HepG2 (cell line): ENCODE data around the gene OTUB2. TPM values are rescaled to one million over a fixed set of nuclear protein-coding genes. Genes with fewer than 3 reads are reported as not detected.

Experiments
- ARNTL ChIP-seq: sonication (generic); formaldehyde crosslinking; IDR thresholded peaks from 2 replicates; pipeline ENCODE4 v1.4.0; 2020; ENCODE audit warnings: mild to moderate bottlenecking, missing genetic modification reagents
- FOXC1 ChIP-seq: sonication (generic); formaldehyde crosslinking; IDR thresholded peaks from 2 replicates; pipeline ENCODE4 v1.8.0; 2022; ENCODE audit warnings: mild to moderate bottlenecking, missing genetic modification reagents, borderline replicate concordance
- HDAC6 ChIP-seq: fragments of 200-600 bp; sonication (generic); IDR thresholded peaks from 2 replicates; pipeline ENCODE4 v1.7.0; 2017; ENCODE audit warnings: mild to moderate bottlenecking, antibody characterized with exemption, low read length, low read depth
- HNF4A ChIP-seq: sonication (generic); formaldehyde crosslinking; IDR thresholded peaks from 2 replicates; pipeline ENCODE4 v1.4.0; 2020; ENCODE audit warnings: missing genetic modification reagents
- IKZF4 ChIP-seq: sonication (generic); formaldehyde crosslinking; IDR thresholded peaks from 2 replicates; pipeline ENCODE4 v1.5.1; 2020; ENCODE audit warnings: borderline replicate concordance, mild to moderate bottlenecking, low read depth, missing genetic modification reagents; ENCODE audit errors: not compliant biosample characterization
- KDM3A ChIP-seq: IDR thresholded peaks from 2 replicates; pipeline ENCODE4 v1.6.1; 2018; ENCODE audit warnings: low read depth, missing compliant biosample characterization
- NFE2L2 ChIP-seq: fragments of 150-350 bp; IDR thresholded peaks from 2 replicates; pipeline ENCODE4 v1.6.1; 2014; ENCODE audit warnings: low read length
- PCBP2 ChIP-seq: fragments of 200-400 bp; formaldehyde crosslinking; optimal IDR thresholded peaks from 2 replicates; pipeline ENCODE3; 2018; ENCODE audit warnings: low read length, low read depth; ENCODE audit not compliant: poor library complexity, severe bottlenecking
- POLR2AphosphoS2 ChIP-seq: IDR thresholded peaks from 2 replicates; pipeline ENCODE4 v1.6.1; 2011; ENCODE audit warnings: low read depth, low read length, improper control_type of control experiment
- SRSF1 ChIP-seq: fragments of 200-400 bp; formaldehyde crosslinking; optimal IDR thresholded peaks from 2 replicates; pipeline ENCODE3; 2017; ENCODE audit warnings: mild to moderate bottlenecking, low read depth, low read length, moderate library complexity
- ZIK1 ChIP-seq: sonication (generic); formaldehyde crosslinking; IDR thresholded peaks from 2 replicates; pipeline ENCODE4 v1.5.0; 2020; ENCODE audit warnings: mild to moderate bottlenecking, low read depth, missing genetic modification reagents, borderline replicate concordance
- ZNF274 ChIP-seq: sonication (generic); formaldehyde crosslinking; IDR thresholded peaks from 2 replicates; pipeline ENCODE4 v1.5.1; 2020; ENCODE audit warnings: mild to moderate bottlenecking, missing genetic modification reagents
- ZNF337 ChIP-seq: sonication (generic); formaldehyde crosslinking; IDR thresholded peaks from 2 replicates; pipeline ENCODE4 v1.5.1; 2020; ENCODE audit warnings: missing genetic modification reagents, low read depth, mild to moderate bottlenecking, borderline replicate concordance
- ZNF557 ChIP-seq: sonication (generic); formaldehyde crosslinking; IDR thresholded peaks from 2 replicates; pipeline ENCODE4 v1.4.0; 2020; ENCODE audit warnings: missing genetic modification reagents
- ZNF577 ChIP-seq: sonication (generic); formaldehyde crosslinking; IDR thresholded peaks from 2 replicates; pipeline ENCODE4 v1.4.0; 2020; ENCODE audit warnings: mild to moderate bottlenecking, low read depth, missing genetic modification reagents, borderline replicate concordance
- ZSCAN31 ChIP-seq: sonication (generic); formaldehyde crosslinking; IDR thresholded peaks from 2 replicates; pipeline ENCODE4 v1.5.0; 2020; ENCODE audit warnings: low read depth, mild to moderate bottlenecking, missing genetic modification reagents
- polyA plus RNA-seq, 8 experiments: library from polyadenylated mRNA; depleted of rRNA in 3 of 8; stranded (reverse) in 7 of 8; unstranded in 1 of 8; fragments of >200 nt; fragmentation: Illumina TruSeq in 4 of 8; extraction: Trizol in 4 of 8; gene quantifications; 2 replicates each; pipeline versions ENCODE4 v1.2.1 to v1.2.3, GENCODE V29; 2011 to 2016; ENCODE audit warnings: low read depth in 4 of 8, missing spikeins in 1 of 8, mixed read lengths in 1 of 8; ENCODE audit not compliant: insufficient read depth in 1 of 8
- total RNA-seq, 5 experiments: library from RNA; depleted of rRNA; stranded (reverse); fragments of >200 nt; fragmentation: Illumina TruSeq; extraction: Trizol; gene quantifications; 2 replicates each; pipeline ENCODE4 v1.2.3, GENCODE V29; 2016; ENCODE audit warnings: low read depth in 1 of 5
- TF ChIP-seq, protein P1 (sequence below): sonication (generic); formaldehyde crosslinking; IDR thresholded peaks from 2 replicates; pipeline ENCODE4 v1.4.0; 2020; ENCODE audit warnings: mild to moderate bottlenecking, missing genetic modification reagents
- TF ChIP-seq, protein P2 (sequence below): fragments of 450-650 bp; IDR thresholded peaks from 2 replicates; pipeline ENCODE4 v1.6.1; 2017; ENCODE audit warnings: mild to moderate bottlenecking
- TF ChIP-seq, protein P3 (sequence below): sonication (generic); formaldehyde crosslinking; IDR thresholded peaks from 2 replicates; pipeline ENCODE4 v1.8.0; 2023; ENCODE audit warnings: mild to moderate bottlenecking, missing genetic modification reagents
- TF ChIP-seq, protein P4 (sequence below): sonication (generic); formaldehyde crosslinking; IDR thresholded peaks from 2 replicates; pipeline ENCODE4 v1.5.0; 2020; ENCODE audit warnings: mild to moderate bottlenecking, missing genetic modification reagents

The OTUB2 gene
- total and polyA plus RNA-seq, 2 of the 13 experiments (the other 11 are each of a cell fraction or from before 2014, with no cell fraction given) = 2.2 to 2.4 TPM

DNA sequence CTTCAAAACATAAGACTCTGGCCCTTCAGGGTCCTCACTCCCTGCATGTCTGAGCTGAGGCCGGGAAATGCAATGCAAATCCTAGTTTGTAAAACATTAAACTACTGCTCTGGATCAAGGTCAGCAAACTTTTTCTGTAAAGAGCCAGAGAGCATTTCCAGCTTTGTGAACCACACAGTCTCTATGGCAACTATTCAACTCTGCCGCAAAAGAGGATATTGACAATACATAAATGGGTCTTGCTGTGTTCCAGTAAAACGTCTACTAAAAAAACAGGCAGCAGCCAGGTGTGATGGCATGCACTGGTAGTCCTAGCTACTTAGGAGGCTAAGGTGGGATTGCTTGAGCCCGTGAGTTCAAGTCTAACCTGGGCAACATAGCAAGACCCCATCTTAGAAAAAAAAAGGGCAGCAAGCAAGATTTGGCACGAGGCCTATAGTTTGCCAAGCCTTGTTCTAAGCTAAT lies 32.6 kb downstream of the OTUB2 start (continued):
- TF ChIP-seq, protein P1, sequence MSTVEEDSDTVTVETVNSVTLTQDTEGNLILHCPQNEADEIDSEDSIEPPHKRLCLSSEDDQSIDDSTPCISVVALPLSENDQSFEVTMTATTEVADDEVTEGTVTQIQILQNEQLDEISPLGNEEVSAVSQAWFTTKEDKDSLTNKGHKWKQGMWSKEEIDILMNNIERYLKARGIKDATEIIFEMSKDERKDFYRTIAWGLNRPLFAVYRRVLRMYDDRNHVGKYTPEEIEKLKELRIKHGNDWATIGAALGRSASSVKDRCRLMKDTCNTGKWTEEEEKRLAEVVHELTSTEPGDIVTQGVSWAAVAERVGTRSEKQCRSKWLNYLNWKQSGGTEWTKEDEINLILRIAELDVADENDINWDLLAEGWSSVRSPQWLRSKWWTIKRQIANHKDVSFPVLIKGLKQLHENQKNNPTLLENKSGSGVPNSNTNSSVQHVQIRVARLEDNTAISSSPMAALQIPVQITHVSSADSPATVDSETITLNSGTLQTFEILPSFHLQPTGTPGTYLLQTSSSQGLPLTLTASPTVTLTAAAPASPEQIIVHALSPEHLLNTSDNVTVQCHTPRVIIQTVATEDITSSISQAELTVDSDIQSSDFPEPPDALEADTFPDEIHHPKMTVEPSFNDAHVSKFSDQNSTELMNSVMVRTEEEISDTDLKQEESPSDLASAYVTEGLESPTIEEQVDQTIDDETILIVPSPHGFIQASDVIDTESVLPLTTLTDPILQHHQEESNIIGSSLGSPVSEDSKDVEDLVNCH = no peak
- TF ChIP-seq, protein P2, sequence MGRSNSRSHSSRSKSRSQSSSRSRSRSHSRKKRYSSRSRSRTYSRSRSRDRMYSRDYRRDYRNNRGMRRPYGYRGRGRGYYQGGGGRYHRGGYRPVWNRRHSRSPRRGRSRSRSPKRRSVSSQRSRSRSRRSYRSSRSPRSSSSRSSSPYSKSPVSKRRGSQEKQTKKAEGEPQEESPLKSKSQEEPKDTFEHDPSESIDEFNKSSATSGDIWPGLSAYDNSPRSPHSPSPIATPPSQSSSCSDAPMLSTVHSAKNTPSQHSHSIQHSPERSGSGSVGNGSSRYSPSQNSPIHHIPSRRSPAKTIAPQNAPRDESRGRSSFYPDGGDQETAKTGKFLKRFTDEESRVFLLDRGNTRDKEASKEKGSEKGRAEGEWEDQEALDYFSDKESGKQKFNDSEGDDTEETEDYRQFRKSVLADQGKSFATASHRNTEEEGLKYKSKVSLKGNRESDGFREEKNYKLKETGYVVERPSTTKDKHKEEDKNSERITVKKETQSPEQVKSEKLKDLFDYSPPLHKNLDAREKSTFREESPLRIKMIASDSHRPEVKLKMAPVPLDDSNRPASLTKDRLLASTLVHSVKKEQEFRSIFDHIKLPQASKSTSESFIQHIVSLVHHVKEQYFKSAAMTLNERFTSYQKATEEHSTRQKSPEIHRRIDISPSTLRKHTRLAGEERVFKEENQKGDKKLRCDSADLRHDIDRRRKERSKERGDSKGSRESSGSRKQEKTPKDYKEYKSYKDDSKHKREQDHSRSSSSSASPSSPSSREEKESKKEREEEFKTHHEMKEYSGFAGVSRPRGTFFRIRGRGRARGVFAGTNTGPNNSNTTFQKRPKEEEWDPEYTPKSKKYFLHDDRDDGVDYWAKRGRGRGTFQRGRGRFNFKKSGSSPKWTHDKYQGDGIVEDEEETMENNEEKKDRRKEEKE = no peak
- TF ChIP-seq ZSCAN31 = no peak
- TF ChIP-seq, protein P3, sequence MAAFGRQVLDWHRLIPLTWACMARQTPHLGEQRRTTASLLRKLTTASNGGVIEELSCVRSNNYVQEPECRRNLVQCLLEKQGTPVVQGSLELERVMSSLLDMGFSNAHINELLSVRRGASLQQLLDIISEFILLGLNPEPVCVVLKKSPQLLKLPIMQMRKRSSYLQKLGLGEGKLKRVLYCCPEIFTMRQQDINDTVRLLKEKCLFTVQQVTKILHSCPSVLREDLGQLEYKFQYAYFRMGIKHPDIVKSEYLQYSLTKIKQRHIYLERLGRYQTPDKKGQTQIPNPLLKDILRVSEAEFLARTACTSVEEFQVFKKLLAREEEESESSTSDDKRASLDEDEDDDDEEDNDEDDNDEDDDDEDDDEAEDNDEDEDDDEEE = 0 out of 2 replicates have a peak, but pooled peaks have one; percentile 19
- no peak for TF ChIP-seq HDAC6
- 0 out of 2 replicates have a peak, but pooled peaks have one; percentile 53 for TF ChIP-seq ZNF337
- peak; percentile 22; the same call in 1 of the 2 replicates for TF ChIP-seq ZNF557 (CRISPR knock-in tag)
- 0 out of 2 replicates have a peak, but pooled peaks have one; percentile 17 for TF ChIP-seq KDM3A
- TF ChIP-seq FOXC1 (CRISPR knock-in tag) = 0 out of 2 replicates have a peak, but pooled peaks have one; percentile 14
- no peak for TF ChIP-seq NFE2L2
- no peak for TF ChIP-seq SRSF1
- 0 out of 2 replicates have a peak, but pooled peaks have one; percentile 51 for TF ChIP-seq ARNTL
- no peak for TF ChIP-seq ZIK1 (CRISPR knock-in tag)
- TF ChIP-seq ZNF577 (CRISPR knock-in tag) = no peak
- TF ChIP-seq HNF4A (CRISPR knock-in tag) = peak; percentile 58; the same call in 1 of the 2 replicates
- TF ChIP-seq PCBP2 = no peak
- no peak for TF ChIP-seq IKZF4 (CRISPR knock-in tag)
- TF ChIP-seq ZNF274 = no peak
- TF ChIP-seq, protein P4, sequence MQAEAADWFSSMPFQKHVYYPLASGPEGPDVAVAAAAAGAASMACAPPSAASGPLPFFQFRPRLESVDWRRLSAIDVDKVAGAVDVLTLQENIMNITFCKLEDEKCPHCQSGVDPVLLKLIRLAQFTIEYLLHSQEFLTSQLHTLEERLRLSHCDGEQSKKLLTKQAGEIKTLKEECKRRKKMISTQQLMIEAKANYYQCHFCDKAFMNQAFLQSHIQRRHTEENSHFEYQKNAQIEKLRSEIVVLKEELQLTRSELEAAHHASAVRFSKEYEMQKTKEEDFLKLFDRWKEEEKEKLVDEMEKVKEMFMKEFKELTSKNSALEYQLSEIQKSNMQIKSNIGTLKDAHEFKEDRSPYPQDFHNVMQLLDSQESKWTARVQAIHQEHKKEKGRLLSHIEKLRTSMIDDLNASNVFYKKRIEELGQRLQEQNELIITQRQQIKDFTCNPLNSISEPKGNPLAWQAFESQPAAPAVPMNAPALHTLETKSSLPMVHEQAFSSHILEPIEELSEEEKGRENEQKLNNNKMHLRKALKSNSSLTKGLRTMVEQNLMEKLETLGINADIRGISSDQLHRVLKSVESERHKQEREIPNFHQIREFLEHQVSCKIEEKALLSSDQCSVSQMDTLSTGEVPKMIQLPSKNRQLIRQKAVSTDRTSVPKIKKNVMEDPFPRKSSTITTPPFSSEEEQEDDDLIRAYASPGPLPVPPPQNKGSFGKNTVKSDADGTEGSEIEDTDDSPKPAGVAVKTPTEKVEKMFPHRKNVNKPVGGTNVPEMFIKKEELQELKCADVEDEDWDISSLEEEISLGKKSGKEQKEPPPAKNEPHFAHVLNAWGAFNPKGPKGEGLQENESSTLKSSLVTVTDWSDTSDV (CRISPR knock-in tag) = no peak
- TF ChIP-seq POLR2AphosphoS2 = no peak
